Naive thymus-derived CD4-positive, alpha-beta T cell (primary cell): ENCODE results near the gene ANKRD23. TPM values are rescaled to one million over a fixed set of nuclear protein-coding genes. Genes with fewer than 3 reads are reported as not detected.

ENCODE experiments used
- ATAC-seq: fragments of 150-1000 bp; cut with Tn5 transposase; 2 replicates; pipeline ENCODE4 v1.10.0; 2021; ENCODE audit warnings: mild to moderate bottlenecking, moderate library complexity
- CTCF ChIA-PET: fragments of 350-600 bp; sonication (Branson Sonifier 250); formaldehyde crosslinking; loops from one replicate; lab custom pipeline; 2021; ENCODE audit warnings: antibody characterized with exemption; lab: Charles Lee
- POLR2A ChIA-PET: fragments of 350-600 bp; sonication (Branson Sonifier 250); formaldehyde crosslinking; loops from one replicate; lab custom pipeline; 2021; ENCODE audit warnings: antibody characterized with exemption, inconsistent platforms; lab: Charles Lee
- DNase-seq, 9 donors: peaks; one replicate each; pipeline versions ENCODE4 v3.0.0 to v3.0.0-alpha.2; 2020 to 2022; ENCODE audit warnings: mixed read lengths in 1 of 9
- H3K27ac ChIP-seq: one replicate; pipeline ENCODE4 v1.7.0; 2013; ENCODE audit warnings: mild to moderate bottlenecking, low read depth, low read length, moderate library complexity
- H3K27me3 ChIP-seq, 2 donors: one replicate each; pipeline ENCODE4 v1.7.0; 2013; ENCODE audit warnings: low read length in 2 of 2, mild to moderate bottlenecking in 2 of 2, moderate library complexity in 2 of 2; ENCODE audit not compliant: control insufficient read depth in 2 of 2, insufficient read depth in 2 of 2
- H3K36me3 ChIP-seq, 3 experiments: 1 replicate in 2 of 3; 2 replicates in 1 of 3; pipeline ENCODE4 v1.7.0; 2013; ENCODE audit warnings: low read length in 3 of 3, mild to moderate bottlenecking in 3 of 3, moderate library complexity in 1 of 3; ENCODE audit not compliant: insufficient read depth in 3 of 3, control insufficient read depth in 2 of 3
- H3K4me1 ChIP-seq, 2 donors: one replicate each; pipeline ENCODE4 v1.7.0; 2013; ENCODE audit warnings: low read length in 2 of 2, mild to moderate bottlenecking in 2 of 2, moderate library complexity in 1 of 2; ENCODE audit not compliant: control insufficient read depth in 2 of 2, insufficient read depth in 2 of 2
- H3K4me3 ChIP-seq: 2 replicates; pipeline ENCODE4 v1.7.0; 2013; ENCODE audit warnings: mild to moderate bottlenecking, low read length
- H3K9me3 ChIP-seq, 3 experiments: 1 replicate in 2 of 3; 2 replicates in 1 of 3; pipeline ENCODE4 v1.7.0; 2013; ENCODE audit warnings: low read length in 3 of 3; ENCODE audit not compliant: control insufficient read depth in 2 of 3
- H3K27ac Mint-ChIP-seq, 9 donors: one replicate each; pipeline ENCODE4 v1.8.0; 2020 to 2022; ENCODE audit warnings: mixed read lengths in 9 of 9, mild to moderate bottlenecking in 8 of 9, moderate library complexity in 5 of 9, inconsistent platforms in 2 of 9
- H3K27me3 Mint-ChIP-seq, 5 donors: one replicate each; pipeline ENCODE4 v1.8.0; 2021 to 2022; ENCODE audit warnings: mixed read lengths in 5 of 5, mild to moderate bottlenecking in 1 of 5
- H3K36me3 Mint-ChIP-seq, 5 donors: one replicate each; pipeline ENCODE4 v1.8.0; 2020 to 2022; ENCODE audit warnings: mixed read lengths in 5 of 5, mild to moderate bottlenecking in 3 of 5, inconsistent platforms in 1 of 5
- H3K4me1 Mint-ChIP-seq, 7 donors: one replicate each; pipeline ENCODE4 v1.8.0; 2020 to 2022; ENCODE audit warnings: mixed read lengths in 7 of 7, mild to moderate bottlenecking in 3 of 7, inconsistent platforms in 1 of 7
- H3K4me3 Mint-ChIP-seq, 10 donors: one replicate each; pipeline ENCODE4 v1.8.0; 2020 to 2022; ENCODE audit warnings: mild to moderate bottlenecking in 10 of 10, mixed read lengths in 10 of 10, moderate library complexity in 6 of 10, inconsistent platforms in 2 of 10
- H3K9me3 Mint-ChIP-seq, 11 donors: one replicate each; pipeline ENCODE4 v1.8.0; 2020 to 2022; ENCODE audit warnings: mixed read lengths in 11 of 11, mild to moderate bottlenecking in 4 of 11, inconsistent platforms in 1 of 11, moderate library complexity in 1 of 11
- intact Hi-C, 2 donors: fragments of 100-400 bp; cut with micrococcal nuclease; formaldehyde crosslinking; loops; one replicate each; pipeline ENCODE4 v1.15.1; 2023
- polyA plus RNA-seq, 2 donors: library from polyadenylated mRNA; unstranded; fragments of 300-500 nt; fragmentation: Illumina TruSeq; gene quantifications; one replicate each; pipeline ENCODE4 v1.2.3, GENCODE V29; 2021
- total RNA-seq, 6 experiments: library from RNA in 5 of 6; stranded (reverse) in 5 of 6; gene quantifications; 1 replicate in 5 of 6; 2 replicates in 1 of 6; pipeline ENCODE4 v1.2.3 and lab custom pipeline; 2021 to 2026

Gene ANKRD23
- total and polyA plus RNA-seq, 7 experiments from 2014 or later: 0.64 to 19.8 (median 11.7) TPM

- Mint-ChIP-seq H3K4me3 (no peak overlapping the region), H3K27me3 (no peaks in the 10 kb centered on the region), H3K4me1 (peaks cover 7 to 12% (median 10%) of the 10 kb centered on the region in 7 donors), H3K9me3 (peaks cover 0 to 3% (median 0%) of the 10 kb centered on the region in 11 donors), H3K36me3 (peaks cover 0 to 11% (median 6%) of the 10 kb centered on the region in 5 donors), H3K27ac (no peak overlapping the region)
- no peak for ATAC-seq
- H3K27me3 ChIP-seq: no peaks in the 10 kb centered on the region
- H3K4me1 ChIP-seq: peaks cover 17 to 26% of the 10 kb centered on the region in 2 donors
- CTCF ChIA-PET: interaction anchor here (0.5 to 1.1 kb wide), 7 partner anchors 11 to 458 kb away, joined by 3 to 7 read pairs (median 5); no protein-coding TSS in a partner anchor
- H3K9me3 ChIP-seq: no peaks in the 10 kb centered on the region
- intact Hi-C loops: loop anchor here (1.0 to 10.0 kb wide), 8 partner anchors 14 to 443 kb away; partner anchors contain the start of genes CNNM4 (in 2 of the 2), KANSL3 (in 2 of the 2) and CNNM3 (in 1 of the 2)
- DNase-seq: peak in 1 of 9 donors; percentile 40
- no peak overlapping the region for H3K27ac ChIP-seq
- H3K36me3 ChIP-seq: peaks cover 0 to 33% (median 0%) of the 10 kb centered on the region in 3 experiments
- H3K4me3 ChIP-seq: no peak overlapping the region
- POLR2A ChIA-PET: interaction anchor here (0.6 to 1.7 kb wide), 2 partner anchors 14 to 16 kb away, joined by 3 to 7 read pairs; partner anchors contain the start of gene CNNM3
Measured at GRCh38 chr2:96801786-96802595, 41.8 kb downstream of the ANKRD23 start.

DNA sequence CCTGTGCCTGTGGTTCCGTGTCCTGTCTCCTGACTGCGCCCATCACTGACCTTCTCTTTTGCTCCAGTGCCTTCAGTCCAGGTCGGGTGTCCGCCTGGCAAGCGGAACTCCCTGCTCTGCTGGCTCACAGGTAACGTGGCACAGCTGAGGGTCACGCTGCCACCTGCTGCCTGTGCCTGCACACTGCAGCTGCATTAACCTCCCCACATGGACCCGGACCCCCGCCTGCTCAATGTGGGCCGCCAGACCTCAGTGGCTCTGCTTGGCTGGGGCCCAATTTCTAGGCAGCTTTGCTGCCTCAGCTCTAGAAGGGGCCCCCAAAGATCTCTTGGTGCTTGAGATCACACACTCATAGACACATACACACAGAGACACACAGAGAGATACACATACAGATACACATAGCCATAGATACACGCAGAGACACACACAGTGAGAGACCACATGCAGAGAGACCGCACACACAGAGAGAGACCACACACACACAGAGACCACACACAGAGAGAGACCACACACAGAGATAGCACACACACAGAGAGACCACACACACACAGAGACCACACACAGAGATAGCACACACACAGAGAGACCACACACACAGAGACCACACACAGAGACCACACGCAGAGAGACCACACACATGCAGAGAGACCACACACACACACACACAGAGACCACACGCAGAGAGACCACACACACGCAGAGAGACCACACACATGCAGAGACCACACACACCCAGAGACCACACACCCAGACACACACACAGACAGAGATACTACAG, 42.6 kb downstream of the ANKRD23 start:
- no peak overlapping the region for H3K4me3 Mint-ChIP-seq
- H3K4me3 ChIP-seq: no peak overlapping the region
- H3K9me3 ChIP-seq: no peaks in the 10 kb centered on the region
- no peaks in the 10 kb centered on the region for H3K9me3 Mint-ChIP-seq
- H3K27me3 ChIP-seq: no peaks in the 10 kb centered on the region
- H3K27ac Mint-ChIP-seq: no peak overlapping the region
- H3K4me1 ChIP-seq: peaks cover 10 to 20% of the 10 kb centered on the region in 2 donors
- CTCF ChIA-PET: interaction anchor here (0.6 to 2.5 kb wide), 7 partner anchors 12 to 458 kb away, joined by 3 to 12 read pairs (median 3); no protein-coding TSS in a partner anchor
- intact Hi-C loops: loop anchor here (1.0 to 10.0 kb wide), 8 partner anchors 15 to 442 kb away; partner anchors contain the start of genes CNNM4 (in 2 of the 2), KANSL3 (in 2 of the 2) and CNNM3 (in 1 of the 2)
- H3K27ac ChIP-seq: no peak overlapping the region
- DNase-seq (peak; percentile 41 to 72 (median 63)), ATAC-seq (peak; percentile 94)
- no peaks in the 10 kb centered on the region for H3K27me3 Mint-ChIP-seq
- H3K36me3 Mint-ChIP-seq: peaks cover 0 to 11% (median 4%) of the 10 kb centered on the region in 5 donors
- peaks cover 0 to 35% (median 0%) of the 10 kb centered on the region in 3 experiments for H3K36me3 ChIP-seq
- H3K4me1 Mint-ChIP-seq: peaks cover under 1 to 4% (median 2%) of the 10 kb centered on the region in 7 donors
- POLR2A ChIA-PET: interaction anchor here (0.7 to 1.3 kb wide), 2 partner anchors 19 to 41 kb away, joined by 3 read pairs; partner anchors contain the start of gene CNNM4

- Mint-ChIP-seq H3K36me3 (peaks cover 0 to 11% (median 4%) of the 10 kb centered on the region in 5 donors), H3K9me3 (no peaks in the 10 kb centered on the region), H3K27me3 (no peaks in the 10 kb centered on the region), H3K4me1 (no peaks in the 10 kb centered on the region), H3K4me3 (no peak overlapping the region), H3K27ac (no peak overlapping the region)
- POLR2A ChIA-PET: interaction anchor here (0.7 to 1.3 kb wide), 3 partner anchors 20 to 262 kb away, joined by 3 read pairs; partner anchors contain the start of gene CNNM4
- H3K27me3 ChIP-seq: no peaks in the 10 kb centered on the region
- peaks cover 0 to 35% (median 0%) of the 10 kb centered on the region in 3 experiments for H3K36me3 ChIP-seq
- ATAC-seq: peak; percentile 33
- no peak for DNase-seq
- no peak overlapping the region for H3K4me3 ChIP-seq
- H3K27ac ChIP-seq: no peak overlapping the region
- H3K4me1 ChIP-seq: peaks cover 8 to 16% of the 10 kb centered on the region in 2 donors
- CTCF ChIA-PET: interaction anchor here (1.0 to 2.5 kb wide), 6 partner anchors 13 to 262 kb away, joined by 3 to 12 read pairs (median 4); no protein-coding TSS in a partner anchor
- intact Hi-C loops: loop anchor here (1.0 to 10.0 kb wide), 8 partner anchors 16 to 441 kb away; partner anchors contain the start of genes CNNM4 (in 2 of the 2), KANSL3 (in 2 of the 2) and CNNM3 (in 1 of the 2)
- H3K9me3 ChIP-seq: no peaks in the 10 kb centered on the region
Measured at GRCh38 chr2:96800061-96801004, 43.5 kb downstream of the ANKRD23 start.

GRCh38 chr2:96799623-96799935, 44.2 kb downstream of the ANKRD23 start:
- H3K36me3 ChIP-seq: peaks cover 0 to 35% (median 0%) of the 10 kb centered on the region in 3 experiments
- no peak for ATAC-seq
- H3K27me3 ChIP-seq: no peaks in the 10 kb centered on the region
- CTCF ChIA-PET: interaction anchor here (2.5 kb wide), 1 partner anchor 37 kb away, joined by 12 read pairs; no protein-coding TSS in a partner anchor
- H3K9me3 Mint-ChIP-seq: no peaks in the 10 kb centered on the region
- H3K9me3 ChIP-seq: no peaks in the 10 kb centered on the region
- H3K4me3 ChIP-seq: no peak overlapping the region
- POLR2A ChIA-PET: interaction anchor here (1.0 kb wide), 1 partner anchor 261 kb away, joined by 3 read pairs; no protein-coding TSS in a partner anchor
- H3K4me3 Mint-ChIP-seq: no peak overlapping the region
- no peak overlapping the region for H3K27ac Mint-ChIP-seq
- no peak overlapping the region for H3K27ac ChIP-seq
- H3K4me1 ChIP-seq: peaks cover 8 to 16% of the 10 kb centered on the region in 2 donors
- H3K36me3 Mint-ChIP-seq: peaks cover 0 to 11% (median 4%) of the 10 kb centered on the region in 5 donors
- H3K4me1 Mint-ChIP-seq: no peaks in the 10 kb centered on the region
- intact Hi-C loops: no loop called here
- no peaks in the 10 kb centered on the region for H3K27me3 Mint-ChIP-seq
- DNase-seq: no peak

GRCh38 chr2:96798733-96799622, 44.8 kb downstream of the ANKRD23 start:
- peaks cover 8 to 16% of the 10 kb centered on the region in 2 donors for H3K4me1 ChIP-seq
- DNase-seq (no peak), ATAC-seq (no peak)
- ChIA-PET POLR2A (no interaction called here), CTCF (interaction anchor here (2.5 kb wide), 1 partner anchor 37 kb away, joined by 12 read pairs; no protein-coding TSS in a partner anchor)
- Mint-ChIP-seq H3K4me1 (no peaks in the 10 kb centered on the region), H3K27ac (peak overlapping the region in 2 of 9 donors; percentile 36 to 43), H3K9me3 (no peaks in the 10 kb centered on the region), H3K36me3 (peaks cover 0 to 11% (median 4%) of the 10 kb centered on the region in 5 donors), H3K27me3 (no peaks in the 10 kb centered on the region), H3K4me3 (no peak overlapping the region)
- intact Hi-C loops: no loop called here
- H3K36me3 ChIP-seq: peaks cover 0 to 35% (median 0%) of the 10 kb centered on the region in 3 experiments
- no peaks in the 10 kb centered on the region for H3K9me3 ChIP-seq
- H3K27me3 ChIP-seq: no peaks in the 10 kb centered on the region
- H3K4me3 ChIP-seq: no peak overlapping the region
- no peak overlapping the region for H3K27ac ChIP-seq
